DMS153 (cell line): Measurements from ENCODE around the gene RLN2.

Source experiments
- DNase-seq: peaks from one replicate; lab custom pipeline; 2025; lab: John Stamatoyannopoulos, UW

The RLN2 gene

GRCh38 chr9:5265939-5266338, 38.6 kb downstream of the RLN2 start:
- no peak for DNase-seq

GRCh38 chr9:5264219-5264595, 40.3 kb downstream of the RLN2 start:
- DNase-seq = no peak

- no peak for DNase-seq
These were observed 40.9 kb downstream of the RLN2 start for GRCh38 chr9:5263351-5264218.
